ENCODE measurements around the gene NECTIN3.

The NECTIN3 gene

GRCh38 chr3:111210003-111210711, 138.5 kb downstream of the NECTIN3 start:
- no peak for TF ChIP-seq POLR2AphosphoS5 (IDR thresholded peaks at IDR 0.05; ENCODE audit: low read depth, low read length)
- no peak for TF ChIP-seq FOXP2 (optimal IDR thresholded peaks at IDR 0.05; ENCODE audit: borderline replicate concordance, extremely low read depth, extremely low read length, insufficient read depth)
- no peak for TF ChIP-seq SIN3A (IDR thresholded peaks at IDR 0.05; ENCODE audit: borderline replicate concordance, insufficient read depth, low read length)
- no peak for TF ChIP-seq TAF1 (IDR thresholded peaks at IDR 0.05; ENCODE audit: borderline replicate concordance, insufficient read depth, low read length)
- no peak for TF ChIP-seq REST (IDR thresholded peaks at IDR 0.05; ENCODE audit: insufficient read depth in 1 of 2, low read depth in 2 of 2, low read length in 2 of 2)

GRCh38 chr3:111210866-111211564, 139.4 kb downstream of the NECTIN3 start:
- TF ChIP-seq FOXP2 (optimal IDR thresholded peaks at IDR 0.05; ENCODE audit: borderline replicate concordance, extremely low read depth, extremely low read length, insufficient read depth) = no peak
- TF ChIP-seq SIN3A (IDR thresholded peaks at IDR 0.05; ENCODE audit: borderline replicate concordance, insufficient read depth, low read length) = no peak
- TF ChIP-seq POLR2AphosphoS5 (IDR thresholded peaks at IDR 0.05; ENCODE audit: low read depth, low read length) = no peak
- TF ChIP-seq TAF1 (IDR thresholded peaks at IDR 0.05; ENCODE audit: borderline replicate concordance, insufficient read depth, low read length) = no peak
- TF ChIP-seq REST (IDR thresholded peaks at IDR 0.05; ENCODE audit: insufficient read depth in 1 of 2, low read depth in 2 of 2, low read length in 2 of 2) = no peak

GRCh38 chr3:111212511-111212910, 140.9 kb downstream of the NECTIN3 start:
- no peak for TF ChIP-seq REST (IDR thresholded peaks at IDR 0.05; ENCODE audit: insufficient read depth in 1 of 2, low read depth in 2 of 2, low read length in 2 of 2)
- TF ChIP-seq POLR2AphosphoS5 (IDR thresholded peaks at IDR 0.05; ENCODE audit: low read depth, low read length) = no peak
- TF ChIP-seq SIN3A (IDR thresholded peaks at IDR 0.05; ENCODE audit: borderline replicate concordance, insufficient read depth, low read length) = no peak
- TF ChIP-seq FOXP2 (optimal IDR thresholded peaks at IDR 0.05; ENCODE audit: borderline replicate concordance, extremely low read depth, extremely low read length, insufficient read depth) = no peak
- no peak for TF ChIP-seq TAF1 (IDR thresholded peaks at IDR 0.05; ENCODE audit: borderline replicate concordance, insufficient read depth, low read length)

- TF ChIP-seq REST (IDR thresholded peaks at IDR 0.05; ENCODE audit: insufficient read depth in 1 of 2, low read depth in 2 of 2, low read length in 2 of 2) (no peak), FOXP2 (optimal IDR thresholded peaks at IDR 0.05; ENCODE audit: borderline replicate concordance, extremely low read depth, extremely low read length, insufficient read depth) (no peak), SIN3A (IDR thresholded peaks at IDR 0.05; ENCODE audit: borderline replicate concordance, insufficient read depth, low read length) (no peak), TAF1 (IDR thresholded peaks at IDR 0.05; ENCODE audit: borderline replicate concordance, insufficient read depth, low read length) (no peak), POLR2AphosphoS5 (IDR thresholded peaks at IDR 0.05; ENCODE audit: low read depth, low read length) (no peak)
These were observed 143.9 kb downstream of the NECTIN3 start for GRCh38 chr3:111215481-111215880.
